WI38 (cell line): ENCODE results near the gene ENTPD2.

ENCODE experiments used
- H3K4me3 ChIP-seq: 2 replicates; pipeline ENCODE4 v1.5.1; 2011; ENCODE audit warnings: low read depth, mild to moderate bottlenecking, control low read depth, low read length
- TF ChIP-seq, protein P1 (sequence below): IDR thresholded peaks from 2 replicates; pipeline ENCODE4 v1.5.1; 2012; ENCODE audit warnings: low read depth, mild to moderate bottlenecking, control low read depth, low read length

Gene ENTPD2

DNA sequence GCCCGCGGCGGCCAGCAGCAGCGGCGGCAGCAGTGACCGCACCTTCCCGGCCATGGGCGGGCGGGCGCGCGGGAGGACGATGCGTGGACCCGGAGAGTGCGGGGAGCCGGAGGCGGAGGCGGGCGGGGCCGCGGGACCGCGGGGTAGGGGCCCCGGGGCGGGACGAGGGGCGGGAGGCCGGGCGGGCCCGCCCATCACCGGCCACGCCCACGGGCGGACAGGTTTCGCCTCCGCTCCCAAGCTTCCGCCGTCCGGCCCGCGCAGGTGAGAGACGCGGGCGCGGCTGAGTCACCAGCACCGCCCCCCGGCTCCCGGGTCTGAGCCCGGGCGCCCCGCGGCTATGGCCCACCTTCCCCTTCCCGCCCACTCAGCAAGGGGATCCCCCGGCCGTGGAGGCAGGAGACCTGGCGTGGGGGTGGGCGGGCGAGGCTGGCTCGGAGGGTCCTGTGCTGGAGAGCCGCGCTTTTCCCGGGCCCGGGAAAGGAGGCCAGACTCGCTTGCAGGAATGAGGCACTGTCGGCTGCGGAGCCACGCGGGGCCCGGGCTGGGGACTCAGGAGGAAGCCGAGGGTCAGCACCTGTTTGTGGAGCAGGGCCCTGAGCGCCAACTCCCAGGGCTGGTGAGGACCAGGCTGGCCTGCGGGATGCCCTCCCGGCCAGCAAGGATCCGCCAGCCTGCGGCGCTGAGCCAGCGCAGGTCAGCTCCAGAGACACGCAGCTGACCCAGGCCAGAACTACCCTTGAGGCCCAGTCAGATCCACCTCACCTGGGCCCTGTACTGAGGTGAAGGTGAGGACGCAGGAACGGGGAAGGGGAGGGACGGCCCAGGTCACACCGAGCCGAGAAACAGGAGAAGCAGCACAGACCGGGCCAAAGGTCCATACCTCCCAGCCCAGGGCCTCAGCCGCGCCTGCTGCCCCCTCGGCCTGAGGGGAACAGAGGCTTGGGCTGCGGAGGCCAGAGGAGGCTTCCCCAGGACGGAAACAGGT is at the start of gene ENTPD2:
TSS of gene ENTPD2 (minus strand) at position 118 of the 988 bp plus-strand sequence. CDS start at position 54, 64 bp downstream.
- TF ChIP-seq, protein P1, sequence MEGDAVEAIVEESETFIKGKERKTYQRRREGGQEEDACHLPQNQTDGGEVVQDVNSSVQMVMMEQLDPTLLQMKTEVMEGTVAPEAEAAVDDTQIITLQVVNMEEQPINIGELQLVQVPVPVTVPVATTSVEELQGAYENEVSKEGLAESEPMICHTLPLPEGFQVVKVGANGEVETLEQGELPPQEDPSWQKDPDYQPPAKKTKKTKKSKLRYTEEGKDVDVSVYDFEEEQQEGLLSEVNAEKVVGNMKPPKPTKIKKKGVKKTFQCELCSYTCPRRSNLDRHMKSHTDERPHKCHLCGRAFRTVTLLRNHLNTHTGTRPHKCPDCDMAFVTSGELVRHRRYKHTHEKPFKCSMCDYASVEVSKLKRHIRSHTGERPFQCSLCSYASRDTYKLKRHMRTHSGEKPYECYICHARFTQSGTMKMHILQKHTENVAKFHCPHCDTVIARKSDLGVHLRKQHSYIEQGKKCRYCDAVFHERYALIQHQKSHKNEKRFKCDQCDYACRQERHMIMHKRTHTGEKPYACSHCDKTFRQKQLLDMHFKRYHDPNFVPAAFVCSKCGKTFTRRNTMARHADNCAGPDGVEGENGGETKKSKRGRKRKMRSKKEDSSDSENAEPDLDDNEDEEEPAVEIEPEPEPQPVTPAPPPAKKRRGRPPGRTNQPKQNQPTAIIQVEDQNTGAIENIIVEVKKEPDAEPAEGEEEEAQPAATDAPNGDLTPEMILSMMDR = no peak
- H3K4me3 ChIP-seq = no peak within 1 kb of the TSS

DNA sequence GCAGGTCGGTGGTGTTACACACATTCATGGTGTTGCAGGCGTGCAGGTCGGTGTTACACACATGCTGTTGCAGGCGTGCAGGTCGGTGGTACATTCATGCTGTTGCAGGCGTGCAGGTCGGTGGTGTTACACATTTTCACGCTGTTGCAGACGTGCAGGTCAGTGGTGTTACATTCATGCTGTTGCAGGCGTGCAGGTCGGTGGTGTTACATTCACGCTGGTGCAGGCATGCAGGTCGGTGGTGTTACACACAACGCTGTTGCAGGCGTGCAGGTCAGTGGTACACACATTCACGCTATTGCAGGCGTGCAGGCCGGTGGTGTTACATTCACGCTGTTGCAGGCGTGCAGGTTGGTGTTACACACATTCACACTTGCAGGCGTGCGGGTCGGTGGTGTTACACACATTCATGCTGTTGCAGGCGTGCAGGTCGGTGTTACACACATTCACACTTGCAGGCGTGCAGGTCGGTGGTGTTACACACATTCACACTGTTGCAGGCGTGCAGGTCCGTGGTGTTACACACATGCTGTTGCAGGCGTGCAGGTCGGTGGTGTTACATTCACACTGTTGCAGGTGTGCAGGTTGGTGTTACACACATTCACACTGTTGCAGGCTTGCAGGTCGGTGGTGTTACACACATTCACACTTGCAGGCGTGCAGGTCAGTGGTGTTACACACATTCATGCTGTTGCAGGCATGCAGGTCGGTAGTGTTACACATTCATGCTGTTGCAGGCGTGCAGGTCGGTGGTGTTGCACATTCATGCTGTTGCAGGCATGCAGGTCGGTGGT is 49.5 kb upstream of the ENTPD2 start:
- no peak overlapping the region for H3K4me3 ChIP-seq

DNA sequence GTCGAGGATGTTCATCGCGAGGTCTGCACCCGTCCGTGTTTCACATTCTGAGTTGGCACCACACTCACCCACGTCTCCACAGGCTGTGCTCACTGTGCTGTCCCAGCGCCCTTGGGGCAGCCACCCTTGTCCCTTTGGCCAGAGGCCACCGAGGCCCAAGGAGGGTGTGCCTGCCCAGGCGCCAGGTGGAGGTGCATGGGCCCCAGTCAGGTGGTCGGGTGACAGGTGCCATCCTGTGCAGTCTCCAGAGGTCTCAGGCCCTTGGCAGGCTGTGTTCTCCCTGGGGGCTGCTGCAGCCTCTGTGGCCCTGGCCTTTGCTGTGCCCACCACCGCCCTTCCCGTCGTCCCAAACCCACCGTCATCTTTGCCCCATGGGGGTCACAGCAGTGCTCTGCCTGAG is 45.4 kb upstream of the ENTPD2 start:
- H3K4me3 ChIP-seq = no peak overlapping the region
- TF ChIP-seq, protein P1 = no peak

More for the DNA sequence above, 49.5 kb upstream of the ENTPD2 start:
- TF ChIP-seq, protein P1 = no peak

DNA sequence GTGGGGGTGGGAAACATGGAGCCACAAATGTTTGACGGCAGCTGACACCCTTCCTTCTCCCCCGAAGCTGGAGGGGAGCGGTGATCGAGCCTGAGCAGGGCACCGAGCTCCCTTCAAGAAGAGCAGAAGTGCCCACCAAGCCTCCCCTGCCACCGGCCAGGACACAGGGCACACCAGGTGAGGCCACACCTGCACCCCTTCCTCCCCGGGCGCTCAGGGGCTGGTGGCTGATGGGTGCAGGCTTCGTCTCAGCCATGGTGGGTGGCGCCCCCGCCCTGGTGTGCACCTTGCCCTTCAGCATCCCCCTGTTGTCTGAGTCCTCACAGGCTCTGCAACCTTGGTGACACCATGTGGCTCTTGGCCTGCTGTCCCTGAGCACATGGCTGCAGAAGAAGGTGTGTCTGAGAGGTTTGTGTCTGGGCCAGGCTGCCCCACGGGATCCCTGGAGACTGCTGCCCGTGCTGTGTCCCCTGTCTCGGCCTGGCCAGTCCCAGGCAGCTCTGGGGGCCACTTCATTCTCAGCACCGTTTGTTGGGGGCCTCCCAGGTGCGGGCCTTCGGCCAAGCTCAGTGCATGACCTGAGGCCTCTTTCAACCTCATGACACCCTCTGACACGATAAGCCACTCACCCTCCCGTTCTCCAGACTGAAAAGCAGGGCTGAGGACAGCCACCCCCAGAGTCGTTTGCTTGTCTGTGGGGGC is 44.1 kb upstream of the ENTPD2 start:
- TF ChIP-seq, protein P1 = no peak
- H3K4me3 ChIP-seq = no peak overlapping the region

DNA sequence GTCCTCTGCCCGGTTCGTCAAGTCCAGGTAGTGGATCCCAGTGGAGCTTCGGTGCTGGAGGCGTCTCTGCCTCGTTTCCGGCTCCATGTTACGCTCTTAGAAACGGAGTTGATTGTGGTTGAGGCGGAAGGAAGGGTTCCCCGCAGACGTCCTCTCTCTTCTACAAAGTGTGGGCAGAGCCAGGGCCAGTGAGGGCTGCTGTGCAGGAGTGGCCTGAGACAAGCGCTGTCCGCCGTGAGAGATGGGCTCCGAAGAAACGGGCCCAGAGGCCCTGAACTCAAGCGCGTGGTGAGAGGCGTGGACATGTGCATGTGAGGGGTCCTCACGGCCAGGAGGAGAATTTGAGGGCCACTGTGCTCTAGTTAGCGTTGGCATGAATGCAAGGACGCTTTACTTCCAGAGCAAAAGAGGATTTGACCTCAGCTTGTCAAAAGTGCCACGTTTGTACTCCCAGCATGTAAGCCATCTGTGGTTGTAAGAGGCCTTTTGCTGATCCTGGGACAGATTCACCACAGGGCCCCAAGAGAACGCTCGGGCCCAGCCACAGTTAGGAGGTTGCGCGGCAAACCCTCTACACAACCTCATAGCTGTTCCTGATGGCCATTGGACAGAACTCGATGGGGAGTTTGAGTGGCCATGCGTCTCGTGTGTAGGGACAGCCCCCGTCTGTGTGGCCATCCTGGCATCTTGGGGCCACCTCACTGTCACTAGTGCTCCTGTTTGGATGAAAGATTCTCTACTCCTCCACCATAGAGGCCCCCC is 43.1 kb upstream of the ENTPD2 start:
- TF ChIP-seq, protein P1 = no peak
- no peak overlapping the region for H3K4me3 ChIP-seq

DNA sequence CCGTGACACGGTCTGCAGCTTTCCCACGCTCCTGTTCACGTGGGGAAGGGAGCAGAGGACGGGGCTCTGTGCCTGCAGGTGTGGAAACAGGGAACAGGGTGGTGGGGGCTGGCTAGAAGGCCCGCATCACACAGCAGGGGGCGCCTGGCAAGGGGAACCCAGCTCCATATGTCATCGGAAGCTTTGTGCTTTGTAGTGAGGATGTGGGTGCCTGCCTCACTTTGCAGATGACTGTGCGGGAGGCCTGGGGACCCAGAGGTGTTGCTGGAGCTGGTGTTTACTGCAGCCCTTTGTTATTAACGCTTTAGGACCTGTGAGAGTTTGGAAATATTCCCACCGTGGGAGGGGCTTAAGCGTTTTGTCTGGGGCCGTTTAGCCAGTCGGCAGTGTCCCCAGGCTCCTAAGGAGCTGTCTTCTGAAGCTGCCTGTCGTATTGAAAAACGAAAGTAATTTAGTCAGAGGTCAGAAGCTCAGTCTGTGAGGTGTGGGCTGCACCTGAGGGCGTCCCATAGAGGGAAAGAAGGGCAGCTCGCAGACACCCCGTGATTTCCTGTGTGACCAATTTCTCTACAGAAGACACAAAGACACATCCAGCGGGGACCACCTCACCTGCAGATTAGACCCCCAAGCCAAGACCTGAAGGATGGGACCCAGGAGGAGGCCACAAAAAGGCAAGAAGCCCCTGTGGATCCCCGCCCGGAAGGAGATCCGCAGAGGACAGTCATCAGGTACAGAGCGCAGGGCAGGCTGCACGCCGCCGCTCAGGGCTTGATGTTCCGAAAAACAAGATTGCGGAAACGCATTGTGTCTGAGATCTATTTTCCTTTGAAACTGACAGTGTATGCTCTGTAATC is 42.0 kb upstream of the ENTPD2 start:
- TF ChIP-seq, protein P1 = no peak
- H3K4me3 ChIP-seq = no peak overlapping the region
